NCI-H2227 treated with DMSO at 0.1 percent for 48 hours (cell line): ENCODE results near the gene SCARF2.
A peak's percentile ranks its signal among the peaks of the same experiment; 100 is the strongest.

ENCODE experiments used
- DNase-seq: peaks from one replicate; lab custom pipeline; 2025; lab: John Stamatoyannopoulos, UW

SCARF2 gene

GRCh38 chr22:20408891-20409290 lies 28.7 kb downstream of the SCARF2 start:
- no peak for DNase-seq

- DNase-seq: no peak
Observed at GRCh38 chr22:20407829-20408228, 29.8 kb downstream of the SCARF2 start.

DNA sequence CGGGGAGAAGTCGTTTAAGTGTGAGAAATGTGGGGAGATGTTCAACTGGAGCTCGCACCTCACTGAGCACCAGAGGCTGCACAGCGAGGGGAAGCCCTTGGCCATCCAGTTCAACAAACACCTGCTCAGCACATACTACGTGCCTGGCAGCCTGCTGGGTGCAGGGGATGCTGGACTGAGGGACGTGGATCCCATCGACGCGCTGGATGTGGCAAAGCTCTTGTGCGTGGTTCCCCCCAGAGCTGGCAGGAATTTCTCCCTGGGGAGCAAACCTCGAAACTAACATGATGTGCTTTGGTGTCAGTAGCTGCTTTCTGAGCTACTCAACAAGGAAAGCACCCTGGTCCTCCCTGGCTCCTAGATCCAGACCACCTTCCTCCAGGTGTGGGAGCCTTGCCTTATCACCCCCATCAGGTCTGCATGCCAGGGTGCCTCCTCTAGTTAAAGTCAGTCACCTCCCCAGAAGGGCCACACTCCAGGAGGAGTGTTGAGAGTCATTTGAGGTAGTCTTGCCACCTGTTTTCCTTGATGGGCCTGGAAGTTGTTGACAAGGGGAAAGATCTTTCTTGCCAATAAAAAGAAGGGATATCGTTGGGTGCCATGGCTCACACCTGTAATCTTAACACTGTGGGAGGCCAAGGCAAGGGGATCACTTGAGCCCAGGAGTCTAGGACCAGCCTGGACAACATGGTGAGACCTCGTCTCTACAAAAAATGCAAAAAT lies 30.8 kb downstream of the SCARF2 start:
- DNase-seq: no peak

DNA sequence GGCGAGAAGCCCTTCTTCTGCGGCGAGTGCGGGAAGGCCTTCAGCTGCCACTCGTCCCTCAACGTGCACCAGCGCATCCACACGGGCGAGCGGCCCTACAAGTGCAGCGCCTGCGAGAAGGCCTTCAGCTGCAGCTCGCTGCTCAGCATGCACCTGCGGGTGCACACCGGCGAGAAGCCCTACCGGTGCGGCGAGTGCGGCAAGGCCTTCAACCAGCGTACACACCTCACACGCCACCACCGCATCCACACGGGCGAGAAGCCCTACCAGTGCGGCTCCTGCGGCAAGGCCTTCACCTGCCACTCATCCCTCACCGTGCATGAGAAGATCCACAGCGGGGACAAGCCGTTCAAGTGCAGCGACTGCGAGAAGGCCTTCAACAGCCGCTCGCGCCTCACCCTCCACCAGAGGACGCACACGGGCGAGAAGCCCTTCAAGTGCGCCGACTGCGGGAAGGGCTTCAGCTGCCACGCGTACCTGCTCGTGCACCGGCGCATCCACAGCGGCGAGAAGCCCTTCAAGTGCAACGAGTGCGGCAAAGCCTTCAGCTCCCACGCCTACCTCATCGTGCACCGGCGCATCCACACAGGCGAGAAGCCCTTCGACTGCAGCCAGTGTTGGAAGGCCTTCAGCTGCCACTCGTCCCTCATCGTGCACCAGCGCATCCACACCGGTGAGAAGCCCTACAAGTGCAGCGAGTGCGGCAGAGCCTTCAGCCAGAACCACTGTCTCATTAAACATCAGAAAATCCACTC lies 31.5 kb downstream of the SCARF2 start:
- DNase-seq: no peak

DNA sequence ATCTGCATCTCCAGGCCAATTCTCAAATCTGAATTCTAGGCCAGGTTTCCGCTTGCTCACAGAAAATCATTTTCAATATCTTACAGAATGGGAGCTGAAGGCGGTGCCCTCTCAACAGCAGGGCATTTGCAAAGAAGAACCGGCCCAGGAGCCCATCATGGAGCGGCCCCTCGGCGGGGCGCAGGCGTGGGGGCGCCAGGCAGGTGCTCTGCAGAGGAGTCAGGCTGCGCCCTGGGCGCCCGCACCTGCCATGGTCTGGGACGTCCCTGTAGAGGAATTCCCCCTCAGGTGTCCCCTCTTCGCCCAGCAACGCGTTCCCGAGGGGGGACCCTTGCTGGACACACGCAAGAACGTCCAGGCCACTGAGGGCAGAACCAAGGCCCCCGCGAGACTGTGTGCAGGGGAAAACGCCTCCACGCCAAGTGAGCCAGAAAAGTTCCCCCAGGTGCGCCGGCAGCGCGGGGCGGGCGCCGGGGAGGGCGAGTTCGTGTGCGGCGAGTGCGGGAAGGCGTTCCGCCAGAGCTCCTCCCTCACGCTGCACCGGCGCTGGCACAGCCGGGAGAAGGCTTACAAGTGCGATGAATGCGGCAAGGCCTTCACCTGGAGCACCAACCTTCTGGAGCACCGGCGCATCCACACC lies 32.2 kb downstream of the SCARF2 start:
- DNase-seq: no peak

GRCh38 chr22:20404881-20405280 lies 32.7 kb downstream of the SCARF2 start:
- DNase-seq: no peak

DNA sequence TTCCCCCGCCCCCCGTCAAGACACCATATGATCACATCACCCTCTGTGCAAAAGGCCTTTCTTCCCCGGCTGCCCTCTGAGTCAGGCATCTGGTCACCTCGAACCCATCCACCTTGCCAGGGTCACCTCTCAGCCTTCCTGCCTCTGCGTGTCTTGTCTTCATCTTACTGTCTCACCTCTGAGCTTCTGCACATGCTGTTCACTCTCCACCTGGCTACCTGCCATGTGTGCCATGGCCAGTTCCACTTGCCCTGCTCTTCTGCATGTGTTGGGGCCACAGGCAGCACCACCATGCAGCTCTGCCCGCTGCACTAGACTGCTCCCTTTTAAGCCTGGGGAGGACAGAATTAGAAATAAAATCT lies 33.9 kb downstream of the SCARF2 start:
- DNase-seq: no peak

GRCh38 chr22:20402960-20403778 lies 34.5 kb downstream of the SCARF2 start:
- DNase-seq: no peak

GRCh38 chr22:20401376-20402014 lies 36.1 kb downstream of the SCARF2 start:
- no peak for DNase-seq

GRCh38 chr22:20400606-20401375 lies 36.8 kb downstream of the SCARF2 start:
- no peak for DNase-seq

- DNase-seq: no peak
Observed at GRCh38 chr22:20399866-20400605, 37.6 kb downstream of the SCARF2 start.

DNA sequence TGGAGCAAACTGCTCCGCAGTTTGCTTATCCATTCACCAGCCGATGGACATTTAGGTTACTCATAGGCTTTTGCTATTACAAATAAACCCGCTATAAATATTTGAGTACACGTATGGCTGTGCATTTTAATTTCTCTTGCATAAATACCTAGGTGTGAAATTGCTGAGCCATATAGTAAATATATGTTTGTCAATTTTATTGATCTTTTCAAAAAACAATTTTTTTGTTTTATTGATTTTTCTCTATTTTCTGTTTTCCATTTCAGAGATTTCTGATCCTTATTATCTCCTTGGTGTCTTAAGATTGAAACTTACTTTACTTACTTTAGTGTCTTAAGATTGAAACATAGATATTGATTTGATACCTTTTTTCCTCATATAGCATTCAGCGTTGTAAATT lies 39.2 kb downstream of the SCARF2 start:
- DNase-seq: no peak

GRCh38 chr22:20397498-20397897 lies 40.1 kb downstream of the SCARF2 start:
- no peak for DNase-seq

GRCh38 chr22:20396639-20397038 lies 41.0 kb downstream of the SCARF2 start:
- DNase-seq: no peak

GRCh38 chr22:20395907-20396287 lies 41.7 kb downstream of the SCARF2 start:
- DNase-seq: no peak

GRCh38 chr22:20395181-20395906 lies 42.3 kb downstream of the SCARF2 start:
- DNase-seq: no peak

DNA sequence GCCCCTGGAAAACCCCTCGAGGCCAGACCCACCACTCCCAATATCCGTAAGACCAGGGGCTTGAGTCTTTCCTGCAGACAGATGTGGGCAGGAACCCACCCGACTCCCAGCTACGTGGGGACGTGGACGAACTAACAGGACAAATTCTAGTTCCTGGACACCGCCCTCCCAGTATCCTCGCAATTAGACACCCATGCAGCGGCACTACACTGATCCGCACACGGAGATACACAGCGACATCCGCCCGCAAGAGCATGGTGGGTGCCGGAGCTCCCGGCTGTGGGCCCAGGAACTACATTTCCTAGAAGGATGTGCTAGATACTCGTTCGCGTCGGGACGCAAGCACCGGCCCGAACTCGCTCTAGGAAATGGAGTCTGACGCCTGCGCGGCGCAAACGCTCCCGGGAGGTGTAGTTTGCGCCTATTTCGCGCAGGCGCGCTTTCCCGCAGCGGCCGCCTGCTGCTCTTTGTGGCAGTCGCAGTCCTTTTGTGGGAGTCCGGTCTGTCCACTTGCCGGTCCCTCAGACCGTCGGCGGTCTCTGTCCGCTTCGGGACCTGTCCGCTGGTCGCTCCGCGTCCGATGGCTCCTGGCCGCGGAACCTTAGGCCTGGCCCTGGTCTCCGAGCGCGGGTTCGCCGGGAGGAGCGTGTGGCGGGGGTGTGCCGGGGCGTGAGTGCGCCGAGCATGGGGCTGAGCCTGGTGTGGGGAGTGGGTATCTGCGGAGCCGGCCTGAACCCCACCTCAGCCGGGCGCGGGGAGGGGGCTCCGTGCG lies 43.7 kb downstream of the SCARF2 start, which contains the start of gene ZNF74:
Gene ZNF74, plus strand, starts transcription at position 447 of the 772 bp plus-strand sequence. CDS start 478 bp downstream, outside the sequence.
- peak; percentile 92 for DNase-seq

- no peak for DNase-seq
Observed at GRCh38 chr22:20392983-20393704, 44.5 kb downstream of the SCARF2 start.
